IPS DF 4.7 (cell line): ENCODE measurements around the gene MYL7.
"Not testable (repeated sequence)": the region's sequence is repeated elsewhere in the genome, so short reads cannot be mapped to it uniquely, and the experiment has no call there.

Experiments used
- DNase-seq: peaks from one replicate; pipeline ENCODE4 v3.0.0-alpha.2; 2013; ENCODE audit warnings: low spot score; ENCODE audit errors: extremely low read depth

MYL7 gene, protein sequence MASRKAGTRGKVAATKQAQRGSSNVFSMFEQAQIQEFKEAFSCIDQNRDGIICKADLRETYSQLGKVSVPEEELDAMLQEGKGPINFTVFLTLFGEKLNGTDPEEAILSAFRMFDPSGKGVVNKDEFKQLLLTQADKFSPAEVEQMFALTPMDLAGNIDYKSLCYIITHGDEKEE

DNA sequence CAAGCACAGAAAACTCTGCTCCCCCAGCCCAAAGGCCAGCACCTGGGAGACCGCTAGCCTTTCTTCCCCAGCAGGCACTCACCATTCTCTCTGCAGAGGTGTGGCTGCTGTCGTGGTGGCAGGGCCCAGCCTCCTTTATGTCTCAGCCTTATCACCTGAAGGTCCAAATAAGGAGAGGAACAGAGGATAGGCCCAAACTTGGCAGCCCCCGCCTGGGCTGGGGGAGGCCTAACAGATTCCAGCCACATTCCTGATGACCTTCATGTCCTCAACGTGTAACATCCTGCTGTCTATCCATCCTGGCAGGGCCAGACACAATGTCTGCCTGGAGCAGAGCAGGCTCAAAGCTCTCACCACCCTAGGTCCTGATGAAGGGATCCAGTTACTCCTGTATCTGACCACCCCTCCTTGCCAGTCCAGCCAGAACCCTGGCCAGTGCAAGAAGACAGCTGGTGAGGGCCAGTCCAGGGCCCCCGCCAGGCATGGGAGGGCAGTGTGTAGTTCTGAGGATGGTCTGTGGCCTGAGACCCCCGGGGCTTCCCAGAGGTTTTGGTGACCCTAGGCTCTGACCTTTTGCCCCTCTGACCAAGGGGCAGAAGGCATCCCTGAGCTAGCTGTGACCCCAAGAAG lies at the start of gene MYL7:
TSS of gene MYL7 (minus strand) at position 112 of the 630 bp plus-strand sequence. CDS start at position 85, 27 bp downstream.
- no peak for DNase-seq

- DNase-seq, result no peak
These were observed 49.1 kb upstream of the MYL7 start for GRCh38 chr7:44189993-44190872.

- no peak for DNase-seq
These were observed 48.3 kb upstream of the MYL7 start, which contains the start of gene GCK for GRCh38 chr7:44189286-44189992. TSS of gene GCK (minus strand) at chr7:44189439. CDS start at chr7:44188953, 486 bp downstream.

DNA sequence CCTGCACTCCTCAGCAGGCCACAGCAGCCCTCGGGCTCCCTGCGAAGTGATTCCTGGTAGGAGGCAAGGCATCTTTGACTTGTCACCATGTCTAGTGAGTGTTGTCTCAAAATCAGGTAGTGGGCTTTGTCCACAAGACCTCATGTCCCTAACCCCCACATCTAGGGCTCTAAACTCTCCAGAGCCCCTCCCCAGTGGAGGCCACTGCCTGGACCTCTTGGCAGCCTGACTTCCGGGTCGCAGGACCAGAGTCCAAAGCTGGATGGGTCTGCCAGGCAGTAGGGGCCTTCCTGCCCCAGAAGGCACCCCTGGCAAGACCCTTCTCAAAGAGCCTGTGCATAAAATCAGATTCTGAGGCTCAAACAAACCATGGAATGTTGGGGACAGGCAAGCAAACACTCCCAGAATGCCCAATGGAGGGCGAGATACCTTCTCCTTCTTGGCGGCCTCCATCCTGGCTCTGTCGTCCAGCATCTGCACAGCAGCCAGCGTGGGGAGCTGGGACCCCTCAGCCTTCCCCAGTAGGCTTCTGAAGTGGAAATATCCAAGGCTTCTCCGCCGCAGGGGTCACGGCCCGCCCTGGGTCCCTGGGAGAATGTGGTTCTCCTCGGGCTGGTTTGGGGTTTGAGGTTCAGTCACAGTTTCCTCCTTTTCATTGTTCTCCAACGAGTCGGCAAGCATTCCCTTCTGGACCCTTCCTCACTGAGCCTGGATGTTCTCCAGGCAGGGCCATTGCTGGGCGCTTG lies 47.5 kb upstream of the MYL7 start:
- DNase-seq, result no peak

- no peak for DNase-seq
These were observed 46.7 kb upstream of the MYL7 start for GRCh38 chr7:44187636-44188416.

DNA sequence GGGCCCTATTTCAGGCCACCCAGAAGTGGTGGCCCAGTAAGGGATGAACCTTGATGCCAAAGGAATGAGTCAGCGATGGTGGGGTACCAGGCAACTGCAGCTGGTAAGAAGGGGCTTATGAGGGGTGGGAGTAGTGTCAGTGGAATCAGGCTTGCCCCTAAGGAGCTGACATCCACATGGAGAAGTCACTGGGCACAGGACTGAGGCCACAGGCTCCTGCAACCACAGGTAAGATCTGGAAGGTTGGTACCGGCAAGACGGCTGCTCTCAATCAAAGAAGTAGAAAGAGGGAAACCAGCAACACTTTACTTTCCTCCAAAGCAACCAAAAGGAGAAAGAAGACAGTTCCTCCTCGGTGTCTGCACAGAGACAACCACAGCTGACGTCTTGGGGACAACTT lies 45.6 kb upstream of the MYL7 start:
- DNase-seq, result no peak

DNA sequence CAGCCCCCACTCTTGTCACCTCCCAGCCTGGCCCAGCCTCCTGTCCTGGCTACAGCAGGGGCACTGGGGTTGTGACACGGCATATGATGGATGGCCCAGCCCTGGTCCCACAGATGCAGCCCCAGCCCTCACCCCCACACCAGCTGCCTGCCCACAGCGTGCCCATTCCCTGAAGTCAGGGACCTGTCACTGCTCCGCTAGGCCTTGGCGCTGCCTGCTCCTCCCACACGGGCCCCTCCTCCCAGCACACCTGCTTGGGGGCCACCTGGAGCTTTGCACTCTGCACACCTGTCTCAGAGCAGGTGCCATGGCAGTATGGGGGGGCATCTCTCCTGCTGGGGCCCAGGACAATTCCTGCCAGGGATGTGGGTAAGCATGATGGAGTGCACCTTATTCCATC lies 44.6 kb upstream of the MYL7 start:
- no peak for DNase-seq

DNA sequence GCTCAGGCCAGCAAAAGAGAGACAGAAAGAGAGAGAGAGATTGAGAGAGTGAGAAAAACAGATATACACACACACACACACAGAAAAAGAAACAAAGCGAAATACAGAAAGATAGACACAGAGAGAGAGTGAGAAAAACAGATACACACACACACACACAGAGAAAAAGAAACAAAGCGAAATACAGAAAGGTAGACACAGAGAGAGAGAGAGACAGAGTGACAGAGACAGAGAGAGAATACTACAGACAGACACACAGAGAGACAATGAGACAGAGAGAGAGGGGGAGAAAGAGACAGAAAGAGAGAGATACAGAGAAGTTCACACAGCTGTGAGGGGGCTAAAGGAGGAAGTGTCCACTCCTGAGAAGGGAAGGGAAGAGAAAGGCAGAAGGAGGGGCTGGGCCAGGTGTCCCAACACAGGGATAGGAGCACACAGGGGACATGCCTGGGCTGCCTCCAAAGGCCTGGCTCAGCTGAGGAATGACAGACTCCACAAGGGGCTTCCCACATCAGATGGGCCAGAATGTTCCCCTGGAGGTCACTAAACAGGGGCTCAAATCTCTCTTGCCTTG lies 43.8 kb upstream of the MYL7 start:
- DNase-seq, result no peak

DNA sequence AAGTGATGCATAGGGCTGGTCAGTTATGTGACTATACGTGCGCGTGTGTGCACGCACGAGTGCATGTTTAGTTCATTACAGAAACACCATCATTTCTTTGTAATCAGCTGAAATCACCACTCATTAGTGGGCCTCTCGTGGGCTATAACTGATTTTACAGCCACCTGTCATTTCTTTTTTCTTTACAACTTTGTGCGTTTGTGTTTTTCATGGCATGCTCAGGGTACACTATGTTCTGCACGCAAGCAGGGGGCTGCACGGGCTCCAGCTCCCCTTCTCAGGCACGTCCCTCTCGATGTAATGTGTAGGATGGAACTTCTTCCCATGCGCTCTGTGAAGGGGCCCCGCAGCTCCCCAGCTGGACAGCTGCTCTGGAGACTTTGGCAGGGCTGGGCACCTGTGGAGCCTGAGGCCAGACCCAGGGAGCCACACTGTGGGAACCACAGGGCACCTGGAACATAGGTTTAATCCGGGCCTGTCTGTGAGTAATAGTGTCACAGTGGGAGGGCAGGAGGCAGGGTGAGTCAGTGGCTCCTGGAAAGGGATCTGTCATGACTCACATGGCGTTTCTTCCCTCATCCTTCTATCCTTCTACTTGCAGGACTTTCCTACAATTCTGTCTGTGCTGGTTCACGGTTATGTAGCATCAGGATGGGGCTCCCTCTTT lies 43.2 kb upstream of the MYL7 start:
- no peak for DNase-seq

GRCh38 chr7:44183386-44183785 lies 42.3 kb upstream of the MYL7 start:
- DNase-seq, result no peak

- no peak for DNase-seq
These were observed 41.7 kb upstream of the MYL7 start for GRCh38 chr7:44182827-44183226.

DNA sequence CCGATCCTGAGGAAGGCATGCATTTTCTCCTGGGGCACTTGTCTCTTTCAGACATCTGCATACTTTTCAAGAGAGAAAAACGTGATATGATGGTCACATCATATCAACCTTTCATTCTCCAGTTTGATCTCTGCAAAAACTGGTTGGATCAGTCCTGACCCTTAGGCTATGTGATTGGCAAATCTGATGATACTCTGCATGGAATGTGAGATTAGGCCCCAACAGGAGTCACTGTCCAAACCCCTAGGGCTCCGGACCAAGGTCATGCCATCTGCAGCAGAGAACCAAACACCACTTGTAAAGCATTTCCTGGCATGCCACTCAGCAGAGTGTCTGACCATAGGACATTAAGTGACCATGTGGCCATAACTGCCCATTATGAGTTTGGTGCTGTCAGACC lies 39.5 kb upstream of the MYL7 start:
- DNase-seq, result no peak

GRCh38 chr7:44177570-44178131 lies 36.5 kb upstream of the MYL7 start:
- DNase-seq, result no peak

DNA sequence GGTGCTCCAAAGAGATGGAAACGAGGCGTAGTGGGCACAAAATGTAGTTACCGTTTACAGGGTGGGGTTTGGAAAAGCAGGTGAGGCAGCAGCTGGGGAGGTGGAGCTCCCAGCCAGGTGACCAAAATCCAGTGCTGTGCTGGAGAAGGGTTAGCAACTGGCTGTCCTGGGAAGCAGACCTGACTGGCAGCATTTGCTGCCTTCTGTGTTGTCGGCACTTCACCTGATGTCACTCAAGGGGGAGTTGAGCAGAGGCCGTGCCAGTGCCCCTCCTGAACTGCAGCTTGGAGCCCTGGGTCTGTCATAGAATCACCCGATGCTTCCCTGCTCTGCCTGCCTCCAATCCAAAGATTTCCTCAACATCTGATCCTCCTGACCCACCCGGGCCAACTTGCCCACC lies 35.4 kb upstream of the MYL7 start:
- no peak for DNase-seq

DNA sequence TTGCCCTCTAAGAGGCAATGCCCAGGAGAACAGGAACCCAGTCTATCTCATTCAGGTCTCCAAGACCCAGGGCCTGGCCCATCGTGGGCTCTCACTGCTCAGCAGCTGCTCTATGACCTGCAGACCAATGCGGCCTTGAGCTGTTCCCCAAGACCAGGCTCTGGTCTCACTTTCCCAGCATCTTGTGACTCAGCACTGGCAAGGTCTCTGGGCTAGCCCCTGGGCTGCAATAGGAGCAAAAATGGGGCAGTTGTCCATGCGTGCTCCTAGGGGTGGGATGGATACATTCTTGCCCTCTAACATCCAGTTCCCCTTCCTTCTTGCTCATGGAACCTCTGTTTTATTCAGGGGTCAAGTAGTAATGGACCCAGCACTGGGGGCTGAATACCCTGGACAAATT lies 34.6 kb upstream of the MYL7 start:
- DNase-seq, result no peak

GRCh38 chr7:44174694-44174948 lies 33.5 kb upstream of the MYL7 start:
- not testable (repeated sequence) for DNase-seq

GRCh38 chr7:44173911-44174693 lies 33.0 kb upstream of the MYL7 start:
- DNase-seq, result no peak

GRCh38 chr7:44172803-44173424 lies 31.8 kb upstream of the MYL7 start:
- no peak for DNase-seq
